Measurements from ENCODE around the gene RAP2A.
A peak's percentile ranks its signal among the peaks of the same experiment; 100 is the strongest.

RAP2A gene

GRCh38 chr13:97456047-97456446 lies 22.1 kb downstream of the RAP2A start:
- no peak for DNase-seq

GRCh38 chr13:97459215-97459777 lies 25.3 kb downstream of the RAP2A start:
- DNase-seq, result peak; percentile 65

DNA sequence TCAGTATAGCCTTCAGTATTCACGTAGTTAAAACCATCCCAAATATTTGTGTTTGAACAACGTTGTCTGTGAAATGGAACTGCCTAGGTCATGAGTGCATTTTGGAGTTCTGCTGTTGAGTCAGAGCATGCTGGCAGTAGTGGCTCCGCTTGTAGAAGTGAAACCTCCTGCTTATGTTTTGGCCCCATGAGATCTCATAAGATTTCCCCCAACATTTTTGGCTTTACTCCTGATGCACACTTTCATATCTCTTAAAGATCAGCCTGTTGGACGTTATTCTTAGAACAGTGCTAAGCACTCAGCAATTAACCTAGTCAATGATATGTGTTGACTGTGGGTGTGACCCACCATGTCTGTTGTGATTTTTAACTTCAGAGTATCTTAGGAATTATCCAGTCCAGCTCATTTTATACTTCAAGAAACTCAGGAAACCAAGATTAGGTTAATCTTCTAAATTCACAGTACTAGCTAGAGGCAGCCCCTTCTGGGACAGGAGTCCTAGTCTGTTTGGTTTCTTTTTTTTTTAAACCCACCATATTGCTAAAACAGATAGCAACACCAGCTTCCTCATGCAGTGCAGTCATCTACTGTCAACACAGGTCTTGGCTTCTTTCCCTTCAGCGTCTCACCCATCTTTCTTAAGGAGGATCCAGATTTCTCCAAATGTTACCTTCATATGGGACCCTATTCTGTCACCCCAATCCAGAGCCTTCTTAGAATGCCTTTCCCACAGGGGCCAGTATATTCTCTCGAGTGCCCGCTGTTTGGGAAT lies 26.2 kb downstream of the RAP2A start:
- no peak for DNase-seq

- no peak for DNase-seq
These were observed 26.9 kb downstream of the RAP2A start for GRCh38 chr13:97460853-97461252.

DNA sequence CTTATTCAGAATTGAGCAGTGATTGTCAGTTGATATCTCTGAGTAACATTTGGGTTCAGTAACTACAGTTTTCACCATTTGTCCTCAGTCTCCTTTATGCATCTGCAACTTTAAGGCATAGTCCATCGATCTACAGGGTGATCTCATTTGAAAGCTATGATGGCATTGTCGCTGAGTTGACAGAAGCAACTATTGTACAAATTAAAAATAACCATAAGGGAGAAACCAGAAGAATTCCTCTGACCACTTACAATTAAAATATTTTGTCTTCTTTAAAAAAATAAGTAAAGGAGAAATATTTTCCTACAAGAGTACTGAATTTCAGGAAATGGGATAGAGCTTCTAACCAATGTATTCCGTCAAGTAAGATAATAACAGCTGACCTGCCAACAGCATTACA lies 30.6 kb downstream of the RAP2A start:
- DNase-seq, result no peak

GRCh38 chr13:97466722-97467121 lies 32.8 kb downstream of the RAP2A start:
- DNase-seq, result no peak

DNA sequence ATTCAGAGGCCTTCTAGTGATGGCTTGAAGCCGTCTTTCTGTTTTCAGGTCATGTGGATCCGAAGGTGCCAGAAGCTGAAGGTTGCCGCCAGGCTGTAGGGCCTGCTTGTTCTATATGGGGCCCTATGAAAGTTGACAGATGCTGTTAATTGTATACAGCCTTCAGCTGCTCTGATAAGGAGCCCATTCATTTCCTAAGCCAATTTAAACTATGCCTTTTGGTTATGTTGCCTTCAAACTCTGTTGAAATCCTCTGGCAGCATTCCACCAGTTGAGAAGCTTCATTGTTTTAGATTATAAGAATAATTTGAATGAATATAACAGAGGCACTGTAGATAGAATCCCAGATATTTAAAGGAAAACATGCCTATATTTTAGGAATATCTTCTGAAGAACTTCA lies 34.4 kb downstream of the RAP2A start:
- DNase-seq, result no peak

- DNase-seq, result no peak
These were observed 37.7 kb downstream of the RAP2A start for GRCh38 chr13:97471711-97472110.

GRCh38 chr13:97474349-97474980 lies 40.5 kb downstream of the RAP2A start:
- no peak for DNase-seq

DNA sequence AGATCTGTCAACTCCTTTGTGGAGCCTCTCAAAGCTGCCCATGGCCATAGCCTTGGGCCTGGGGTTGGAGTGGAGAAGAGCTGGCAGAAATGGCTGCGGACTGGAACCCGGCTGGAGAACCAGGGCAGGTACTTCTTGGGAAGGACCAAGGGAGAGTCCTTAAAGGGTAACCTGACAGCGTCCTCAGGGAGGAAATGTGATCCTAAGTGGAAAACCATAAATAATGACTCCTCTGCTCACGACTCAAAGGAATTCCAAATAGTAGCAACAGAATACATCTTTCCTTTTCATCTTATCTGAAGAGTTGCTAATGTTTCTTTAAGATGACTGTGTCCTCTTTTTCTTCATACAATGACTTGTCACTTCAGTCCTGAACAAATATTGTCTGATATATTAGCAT lies 41.0 kb downstream of the RAP2A start:
- DNase-seq, result no peak

- no peak for DNase-seq
These were observed 43.9 kb downstream of the RAP2A start for GRCh38 chr13:97477844-97478243.

GRCh38 chr13:97478247-97478646 lies 44.3 kb downstream of the RAP2A start:
- DNase-seq, result peak; percentile 20

GRCh38 chr13:97483465-97483864 lies 49.5 kb downstream of the RAP2A start:
- DNase-seq, result no peak

DNA sequence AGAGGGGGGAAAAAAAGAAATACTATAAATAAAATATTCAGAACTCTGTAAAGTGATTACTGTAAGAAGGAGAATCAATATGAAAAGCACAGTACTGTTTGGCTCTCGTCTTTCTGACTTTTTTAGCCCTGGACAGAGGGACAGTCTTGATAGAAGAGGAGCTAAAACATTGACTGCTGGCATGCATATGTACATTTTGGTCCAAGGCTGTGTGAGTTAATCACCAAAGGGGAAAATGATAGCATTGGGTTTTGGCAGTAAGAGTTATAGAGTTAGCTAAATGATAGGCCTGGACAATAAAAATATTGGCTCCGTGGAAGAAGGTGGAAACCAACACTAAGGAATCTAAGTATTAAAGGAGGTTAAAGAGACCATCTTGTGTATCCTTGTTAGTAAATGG lies 50.3 kb downstream of the RAP2A start:
- DNase-seq, result no peak

DNA sequence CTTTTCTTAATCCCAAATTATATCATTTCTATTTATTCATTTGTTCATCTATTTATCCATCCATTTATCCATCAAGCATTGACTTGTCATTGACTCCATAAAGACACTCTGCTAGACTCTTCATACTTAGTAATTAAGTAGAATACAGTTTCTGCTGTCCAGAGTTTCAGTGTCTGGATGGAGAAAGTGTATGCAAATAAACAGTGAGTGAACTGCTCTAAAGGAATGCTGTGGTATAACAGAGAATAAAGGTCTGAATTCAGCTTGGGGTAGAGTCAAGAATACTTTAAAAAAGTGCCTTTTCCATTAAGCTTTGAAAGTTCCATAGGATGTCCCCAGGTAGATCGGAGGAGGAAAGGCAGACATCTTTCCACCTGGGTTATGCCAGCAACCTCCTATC lies 51.4 kb downstream of the RAP2A start:
- DNase-seq, result no peak

- no peak for DNase-seq
These were observed 56.8 kb downstream of the RAP2A start for GRCh38 chr13:97490702-97491307.

GRCh38 chr13:97491452-97491851 lies 57.5 kb downstream of the RAP2A start:
- peak; percentile 26 for DNase-seq

DNA sequence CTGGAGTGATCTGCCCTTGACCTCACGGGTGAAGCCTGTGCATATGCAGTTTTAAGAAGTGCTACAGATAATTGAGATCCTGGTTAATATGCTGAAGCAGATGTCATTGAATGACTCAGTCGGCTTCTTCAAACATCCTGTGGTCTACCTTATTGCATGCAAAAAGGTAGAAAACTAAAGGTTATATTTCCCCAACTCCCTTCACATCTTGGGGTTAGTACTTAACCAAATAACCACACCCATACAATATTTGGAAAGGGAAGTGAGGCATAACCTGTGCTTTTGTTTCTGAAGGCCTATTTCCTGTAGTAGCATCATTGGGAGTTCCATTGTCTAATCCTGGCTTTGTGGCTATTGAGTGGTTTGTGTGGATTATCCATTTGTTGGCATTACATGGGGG lies 58.3 kb downstream of the RAP2A start:
- peak; percentile 53 for DNase-seq

GRCh38 chr13:97492684-97493371 lies 58.9 kb downstream of the RAP2A start:
- no peak for DNase-seq

- no peak for DNase-seq
These were observed 59.5 kb downstream of the RAP2A start for GRCh38 chr13:97493456-97493855.

GRCh38 chr13:97495678-97496077 lies 61.7 kb downstream of the RAP2A start:
- DNase-seq, result no peak

- no peak for DNase-seq
These were observed 62.5 kb downstream of the RAP2A start for GRCh38 chr13:97496511-97496910.

GRCh38 chr13:97497400-97497799 lies 63.4 kb downstream of the RAP2A start:
- no peak for DNase-seq

Measured in NCI-H510A treated with DMSO at 0.1 percent for 48 hours (cell line).